HepG2 (cell line): ENCODE data around the gene VEGFB. TPM values are rescaled to one million over a fixed set of nuclear protein-coding genes. Genes with fewer than 3 reads are reported as not detected.
A peak's percentile ranks its signal among the peaks of the same experiment; 100 is the strongest.

Experiments
- DNMT3B ChIP-seq: conservative IDR thresholded peaks from 2 replicates; pipeline ENCODE4 v1.6.1; 2016; ENCODE audit warnings: missing biosample characterization, control low read depth
- DPF2 ChIP-seq: sonication (generic); formaldehyde crosslinking; IDR thresholded peaks from 2 replicates; pipeline ENCODE4 v1.4.0; 2020; ENCODE audit warnings: mild to moderate bottlenecking, low read depth, missing genetic modification reagents, borderline replicate concordance
- ELF3 ChIP-seq: IDR thresholded peaks from 2 replicates; pipeline ENCODE4 v1.6.1; 2016; ENCODE audit warnings: missing genetic modification reagents, missing compliant biosample characterization
- GATA4 ChIP-seq: sonication (generic); IDR thresholded peaks from 2 replicates; pipeline ENCODE4 v1.6.1; 2016; ENCODE audit warnings: antibody characterized with exemption, low read depth, borderline replicate concordance
- GTF3A ChIP-seq: sonication (generic); formaldehyde crosslinking; conservative IDR thresholded peaks from 2 replicates; pipeline ENCODE4 v1.4.0; 2020; ENCODE audit warnings: mild to moderate bottlenecking, missing genetic modification reagents
- MYC ChIP-seq: sonication (generic); formaldehyde crosslinking; IDR thresholded peaks from 2 replicates; pipeline ENCODE4 v1.9.0; 2021; ENCODE audit warnings: missing genetic modification reagents, borderline replicate concordance
- NCOA2 ChIP-seq: sonication (generic); formaldehyde crosslinking; IDR thresholded peaks from 2 replicates; pipeline ENCODE4 v1.8.0; 2022; ENCODE audit warnings: inconsistent platforms
- RXRA ChIP-seq: sonication (generic); formaldehyde crosslinking; IDR thresholded peaks from 2 replicates; pipeline ENCODE4 v1.5.1; 2020; ENCODE audit warnings: missing genetic modification reagents
- ZMYM2 ChIP-seq: sonication (generic); formaldehyde crosslinking; IDR thresholded peaks from 2 replicates; pipeline ENCODE4 v1.8.0; 2022; ENCODE audit warnings: mild to moderate bottlenecking, missing genetic modification reagents
- ZNF143 ChIP-seq: sonication (generic); formaldehyde crosslinking; IDR thresholded peaks from 2 replicates; pipeline ENCODE4 v1.4.0; 2020; ENCODE audit warnings: missing genetic modification reagents
- ZNF329 ChIP-seq: sonication (generic); formaldehyde crosslinking; IDR thresholded peaks from 2 replicates; pipeline ENCODE4 v1.9.0; 2021; ENCODE audit warnings: low read depth, mild to moderate bottlenecking, missing genetic modification reagents
- ZNF441 ChIP-seq: sonication (generic); formaldehyde crosslinking; IDR thresholded peaks from 2 replicates; pipeline ENCODE4 v1.7.0; 2021; ENCODE audit warnings: missing genetic modification reagents, borderline replicate concordance
- ZNF567 ChIP-seq: sonication (generic); formaldehyde crosslinking; IDR thresholded peaks from 2 replicates; pipeline ENCODE4 v1.8.1; 2023; ENCODE audit warnings: mild to moderate bottlenecking, missing genetic modification reagents, borderline replicate concordance
- ZNF615 ChIP-seq: sonication (generic); formaldehyde crosslinking; IDR thresholded peaks from 2 replicates; pipeline ENCODE4 v1.5.0; 2020; ENCODE audit warnings: mild to moderate bottlenecking, missing genetic modification reagents, borderline replicate concordance
- ZNF776 ChIP-seq: sonication (generic); formaldehyde crosslinking; IDR thresholded peaks from 2 replicates; pipeline ENCODE4 v1.4.0; 2020; ENCODE audit warnings: mild to moderate bottlenecking, missing genetic modification reagents
- ZZZ3 ChIP-seq: sonication (generic); formaldehyde crosslinking; IDR thresholded peaks from 2 replicates; pipeline ENCODE4 v1.4.0; 2020; ENCODE audit warnings: missing genetic modification reagents, mild to moderate bottlenecking, borderline replicate concordance
- polyA plus RNA-seq, 8 experiments: library from polyadenylated mRNA; depleted of rRNA in 3 of 8; stranded (reverse) in 7 of 8; unstranded in 1 of 8; fragments of >200 nt; fragmentation: Illumina TruSeq in 4 of 8; extraction: Trizol in 4 of 8; gene quantifications; 2 replicates each; pipeline versions ENCODE4 v1.2.1 to v1.2.3, GENCODE V29; 2011 to 2016; ENCODE audit warnings: low read depth in 4 of 8, missing spikeins in 1 of 8, mixed read lengths in 1 of 8; ENCODE audit not compliant: insufficient read depth in 1 of 8
- total RNA-seq, 5 experiments: library from RNA; depleted of rRNA; stranded (reverse); fragments of >200 nt; fragmentation: Illumina TruSeq; extraction: Trizol; gene quantifications; 2 replicates each; pipeline ENCODE4 v1.2.3, GENCODE V29; 2016; ENCODE audit warnings: low read depth in 1 of 5
- TF ChIP-seq, protein P1 (sequence below): IDR thresholded peaks from 2 replicates; pipeline ENCODE4 v1.6.1; 2016; ENCODE audit warnings: low read depth, control low read depth
- TF ChIP-seq, protein P2 (sequence below): sonication (generic); formaldehyde crosslinking; IDR thresholded peaks from one replicate; pipeline ENCODE4 v1.5.1; 2020; ENCODE audit warnings: mild to moderate bottlenecking, missing genetic modification reagents; ENCODE audit errors: not compliant biosample characterization
- TF ChIP-seq, protein P3 (sequence below): sonication (generic); formaldehyde crosslinking; conservative IDR thresholded peaks from 2 replicates; pipeline ENCODE4 v1.8.0; 2022; ENCODE audit warnings: mild to moderate bottlenecking, moderate library complexity, missing genetic modification reagents

Gene VEGFB
- total and polyA plus RNA-seq, 2 of the 13 experiments (the other 11 are each of a cell fraction or from before 2014, with no cell fraction given), result 9.0 to 11.3 TPM

DNA sequence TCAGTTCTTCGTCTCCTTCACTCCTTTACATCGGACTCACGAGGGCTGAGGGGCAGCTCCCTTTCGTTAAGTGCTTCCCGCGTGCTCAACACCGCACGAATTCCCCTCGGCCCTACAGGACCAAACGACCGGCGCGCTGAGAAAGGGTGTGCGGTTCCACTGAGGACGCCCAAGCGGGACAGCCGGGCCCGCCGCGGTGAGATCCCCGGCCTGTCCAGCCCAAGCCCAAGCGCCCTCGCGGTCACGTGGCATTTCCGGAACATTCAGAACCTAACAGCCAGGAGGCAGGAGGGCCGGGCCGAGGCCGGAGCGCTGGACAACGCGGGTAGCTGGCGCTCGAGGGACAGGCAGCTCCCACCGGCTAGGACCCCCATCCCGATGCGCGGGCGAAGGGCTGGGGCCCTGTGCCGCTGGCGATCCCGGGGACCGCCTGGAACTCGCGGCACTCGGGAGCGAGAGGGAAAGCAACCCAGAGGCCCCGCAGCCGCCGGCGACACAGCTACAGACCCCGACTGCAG is 49.1 kb upstream of the VEGFB start (continued):
- 0 out of 2 replicates have a peak, but pooled peaks have one; percentile 39 for TF ChIP-seq NCOA2 (CRISPR knock-in tag)
- TF ChIP-seq MYC, result peak; percentile 97
- peak; percentile 94 for TF ChIP-seq ZNF567 (CRISPR knock-in tag)
- TF ChIP-seq ZNF143 (CRISPR knock-in tag), result peak; percentile 34; the same call in 1 of the 2 replicates
- TF ChIP-seq ELF3 (CRISPR knock-in tag), result peak; percentile 54; the same call in 1 of the 2 replicates
- TF ChIP-seq ZNF615 (CRISPR knock-in tag), result peak; percentile 90
- no peak; the same call in 1 of the 2 replicates for TF ChIP-seq DPF2
- peak; percentile 66; the same call in 1 of the 2 replicates for TF ChIP-seq ZZZ3 (CRISPR knock-in tag)
- TF ChIP-seq, protein P1, sequence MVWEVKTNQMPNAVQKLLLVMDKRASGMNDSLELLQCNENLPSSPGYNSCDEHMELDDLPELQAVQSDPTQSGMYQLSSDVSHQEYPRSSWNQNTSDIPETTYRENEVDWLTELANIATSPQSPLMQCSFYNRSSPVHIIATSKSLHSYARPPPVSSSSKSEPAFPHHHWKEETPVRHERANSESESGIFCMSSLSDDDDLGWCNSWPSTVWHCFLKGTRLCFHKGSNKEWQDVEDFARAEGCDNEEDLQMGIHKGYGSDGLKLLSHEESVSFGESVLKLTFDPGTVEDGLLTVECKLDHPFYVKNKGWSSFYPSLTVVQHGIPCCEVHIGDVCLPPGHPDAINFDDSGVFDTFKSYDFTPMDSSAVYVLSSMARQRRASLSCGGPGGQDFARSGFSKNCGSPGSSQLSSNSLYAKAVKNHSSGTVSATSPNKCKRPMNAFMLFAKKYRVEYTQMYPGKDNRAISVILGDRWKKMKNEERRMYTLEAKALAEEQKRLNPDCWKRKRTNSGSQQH (CRISPR knock-in tag), result peak; percentile 94
- TF ChIP-seq ZNF329 (CRISPR knock-in tag), result peak; percentile 90
- no peak for TF ChIP-seq GTF3A (CRISPR knock-in tag)
- TF ChIP-seq RXRA, result peak; percentile 81; the same call in 1 of the 2 replicates
- peak; percentile 94 for TF ChIP-seq DNMT3B (CRISPR knock-in tag)
- TF ChIP-seq ZNF776 (CRISPR knock-in tag), result peak; percentile 98; the same call in 1 of the 2 replicates
- TF ChIP-seq, protein P2, sequence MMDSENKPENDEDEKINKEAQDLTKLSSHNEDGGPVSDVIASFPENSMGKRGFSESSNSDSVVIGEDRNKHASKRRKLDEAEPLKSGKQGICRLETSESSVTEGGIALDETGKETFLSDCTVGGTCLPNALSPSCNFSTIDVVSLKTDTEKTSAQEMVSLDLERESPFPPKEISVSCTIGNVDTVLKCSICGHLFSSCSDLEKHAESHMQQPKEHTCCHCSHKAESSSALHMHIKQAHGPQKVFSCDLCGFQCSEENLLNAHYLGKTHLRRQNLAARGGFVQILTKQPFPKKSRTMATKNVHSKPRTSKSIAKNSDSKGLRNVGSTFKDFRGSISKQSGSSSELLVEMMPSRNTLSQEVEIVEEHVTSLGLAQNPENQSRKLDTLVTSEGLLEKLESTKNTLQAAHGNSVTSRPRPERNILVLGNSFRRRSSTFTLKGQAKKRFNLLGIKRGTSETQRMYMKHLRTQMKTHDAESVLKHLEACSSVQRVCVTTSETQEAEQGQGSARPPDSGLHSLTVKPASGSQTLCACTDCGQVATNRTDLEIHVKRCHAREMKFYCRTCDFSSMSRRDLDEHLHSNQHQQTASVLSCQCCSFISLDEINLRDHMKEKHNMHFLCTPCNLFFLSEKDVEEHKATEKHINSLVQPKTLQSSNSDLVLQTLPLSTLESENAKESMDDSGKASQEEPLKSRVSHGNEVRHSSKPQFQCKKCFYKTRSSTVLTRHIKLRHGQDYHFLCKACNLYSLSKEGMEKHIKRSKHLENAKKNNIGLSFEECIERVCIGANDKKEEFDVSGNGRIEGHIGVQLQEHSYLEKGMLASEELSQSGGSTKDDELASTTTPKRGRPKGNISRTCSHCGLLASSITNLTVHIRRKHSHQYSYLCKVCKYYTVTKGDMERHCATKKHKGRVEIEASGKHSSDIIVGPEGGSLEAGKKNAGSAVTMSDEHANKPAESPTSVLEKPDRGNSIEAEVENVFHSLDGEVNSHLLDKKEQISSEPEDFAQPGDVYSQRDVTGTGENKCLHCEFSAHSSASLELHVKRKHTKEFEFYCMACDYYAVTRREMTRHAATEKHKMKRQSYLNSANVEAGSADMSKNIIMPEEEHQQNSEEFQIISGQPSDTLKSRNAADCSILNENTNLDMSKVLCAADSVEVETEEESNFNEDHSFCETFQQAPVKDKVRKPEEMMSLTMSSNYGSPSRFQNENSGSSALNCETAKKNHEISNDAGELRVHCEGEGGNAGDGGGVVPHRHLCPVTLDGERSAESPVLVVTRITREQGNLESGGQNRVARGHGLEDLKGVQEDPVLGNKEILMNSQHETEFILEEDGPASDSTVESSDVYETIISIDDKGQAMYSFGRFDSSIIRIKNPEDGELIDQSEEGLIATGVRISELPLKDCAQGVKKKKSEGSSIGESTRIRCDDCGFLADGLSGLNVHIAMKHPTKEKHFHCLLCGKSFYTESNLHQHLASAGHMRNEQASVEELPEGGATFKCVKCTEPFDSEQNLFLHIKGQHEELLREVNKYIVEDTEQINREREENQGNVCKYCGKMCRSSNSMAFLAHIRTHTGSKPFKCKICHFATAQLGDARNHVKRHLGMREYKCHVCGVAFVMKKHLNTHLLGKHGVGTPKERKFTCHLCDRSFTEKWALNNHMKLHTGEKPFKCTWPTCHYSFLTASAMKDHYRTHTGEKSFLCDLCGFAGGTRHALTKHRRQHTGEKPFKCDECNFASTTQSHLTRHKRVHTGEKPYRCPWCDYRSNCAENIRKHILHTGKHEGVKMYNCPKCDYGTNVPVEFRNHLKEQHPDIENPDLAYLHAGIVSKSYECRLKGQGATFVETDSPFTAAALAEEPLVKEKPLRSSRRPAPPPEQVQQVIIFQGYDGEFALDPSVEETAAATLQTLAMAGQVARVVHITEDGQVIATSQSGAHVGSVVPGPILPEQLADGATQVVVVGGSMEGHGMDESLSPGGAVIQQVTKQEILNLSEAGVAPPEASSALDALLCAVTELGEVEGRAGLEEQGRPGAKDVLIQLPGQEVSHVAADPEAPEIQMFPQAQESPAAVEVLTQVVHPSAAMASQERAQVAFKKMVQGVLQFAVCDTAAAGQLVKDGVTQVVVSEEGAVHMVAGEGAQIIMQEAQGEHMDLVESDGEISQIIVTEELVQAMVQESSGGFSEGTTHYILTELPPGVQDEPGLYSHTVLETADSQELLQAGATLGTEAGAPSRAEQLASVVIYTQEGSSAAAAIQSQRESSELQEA (CRISPR knock-in tag), result peak; percentile 99
- 0 out of 2 replicates have a peak, but pooled peaks have one; percentile 74 for TF ChIP-seq ZMYM2 (CRISPR knock-in tag)
- peak; percentile 90 for TF ChIP-seq ZNF441 (CRISPR knock-in tag)
- TF ChIP-seq, protein P3, sequence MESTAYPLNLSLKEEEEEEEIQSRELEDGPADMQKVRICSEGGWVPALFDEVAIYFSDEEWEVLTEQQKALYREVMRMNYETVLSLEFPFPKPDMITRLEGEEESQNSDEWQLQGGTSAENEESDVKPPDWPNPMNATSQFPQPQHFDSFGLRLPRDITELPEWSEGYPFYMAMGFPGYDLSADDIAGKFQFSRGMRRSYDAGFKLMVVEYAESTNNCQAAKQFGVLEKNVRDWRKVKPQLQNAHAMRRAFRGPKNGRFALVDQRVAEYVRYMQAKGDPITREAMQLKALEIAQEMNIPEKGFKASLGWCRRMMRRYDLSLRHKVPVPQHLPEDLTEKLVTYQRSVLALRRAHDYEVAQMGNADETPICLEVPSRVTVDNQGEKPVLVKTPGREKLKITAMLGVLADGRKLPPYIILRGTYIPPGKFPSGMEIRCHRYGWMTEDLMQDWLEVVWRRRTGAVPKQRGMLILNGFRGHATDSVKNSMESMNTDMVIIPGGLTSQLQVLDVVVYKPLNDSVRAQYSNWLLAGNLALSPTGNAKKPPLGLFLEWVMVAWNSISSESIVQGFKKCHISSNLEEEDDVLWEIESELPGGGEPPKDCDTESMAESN (CRISPR knock-in tag), result peak; percentile 95; the same call in 1 of the 2 replicates
- TF ChIP-seq GATA4, result peak; percentile 77
